Activated CD4-positive, alpha-beta T cell treated with anti-CD3 and anti-CD28 coated beads, Interleukin-2, amount 50 U/mL, for 16 hours (primary cell): Measurements from ENCODE around the gene TRAPPC10.
"Not testable (repeated sequence)": the region's sequence is repeated elsewhere in the genome, so short reads cannot be mapped to it uniquely, and the experiment has no call there.

ENCODE experiments used
- DNase-seq: peaks from one replicate; pipeline ENCODE4 v3.0.0-alpha.2; 2020

The TRAPPC10 gene

DNA sequence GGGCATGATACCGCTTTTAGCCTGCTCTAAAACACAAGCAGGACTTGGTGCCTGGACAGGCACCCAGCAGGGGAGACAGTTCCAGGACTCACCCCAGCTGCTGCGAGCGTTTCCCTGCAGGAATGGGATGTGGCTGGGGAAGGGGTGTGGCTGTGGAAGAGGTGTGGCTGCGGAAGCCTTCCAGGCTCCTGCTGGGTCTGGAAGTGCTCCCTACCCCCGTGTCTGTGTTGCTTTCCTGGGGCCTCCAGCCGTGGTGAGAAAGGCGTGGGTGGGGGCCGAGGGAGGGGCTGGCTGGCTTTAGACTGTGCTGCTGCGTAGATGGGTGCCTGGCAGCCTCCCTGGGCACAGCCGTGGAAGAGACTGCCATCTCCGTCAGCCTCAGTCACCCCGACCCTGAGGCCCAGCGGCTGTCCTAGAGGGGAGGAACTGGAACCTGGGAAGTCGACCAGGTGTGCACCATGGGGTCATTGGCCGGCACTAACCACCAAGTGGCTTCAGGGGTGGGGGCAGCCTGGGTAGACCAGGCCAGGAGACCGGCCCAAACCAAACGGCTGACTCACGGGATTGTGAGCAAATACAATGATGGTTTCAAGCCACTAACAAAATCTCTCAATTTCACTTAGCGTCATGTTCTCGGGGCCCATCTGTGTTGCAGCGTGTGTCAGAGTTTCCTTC is 141.2 kb downstream of the TRAPPC10 start:
- not testable (repeated sequence) for DNase-seq

GRCh38 chr21:44153889-44154228 is 141.8 kb downstream of the TRAPPC10 start:
- DNase-seq: peak; percentile 48

- not testable (repeated sequence) for DNase-seq
Measured at GRCh38 chr21:44154816-44155230, 142.7 kb downstream of the TRAPPC10 start.

DNA sequence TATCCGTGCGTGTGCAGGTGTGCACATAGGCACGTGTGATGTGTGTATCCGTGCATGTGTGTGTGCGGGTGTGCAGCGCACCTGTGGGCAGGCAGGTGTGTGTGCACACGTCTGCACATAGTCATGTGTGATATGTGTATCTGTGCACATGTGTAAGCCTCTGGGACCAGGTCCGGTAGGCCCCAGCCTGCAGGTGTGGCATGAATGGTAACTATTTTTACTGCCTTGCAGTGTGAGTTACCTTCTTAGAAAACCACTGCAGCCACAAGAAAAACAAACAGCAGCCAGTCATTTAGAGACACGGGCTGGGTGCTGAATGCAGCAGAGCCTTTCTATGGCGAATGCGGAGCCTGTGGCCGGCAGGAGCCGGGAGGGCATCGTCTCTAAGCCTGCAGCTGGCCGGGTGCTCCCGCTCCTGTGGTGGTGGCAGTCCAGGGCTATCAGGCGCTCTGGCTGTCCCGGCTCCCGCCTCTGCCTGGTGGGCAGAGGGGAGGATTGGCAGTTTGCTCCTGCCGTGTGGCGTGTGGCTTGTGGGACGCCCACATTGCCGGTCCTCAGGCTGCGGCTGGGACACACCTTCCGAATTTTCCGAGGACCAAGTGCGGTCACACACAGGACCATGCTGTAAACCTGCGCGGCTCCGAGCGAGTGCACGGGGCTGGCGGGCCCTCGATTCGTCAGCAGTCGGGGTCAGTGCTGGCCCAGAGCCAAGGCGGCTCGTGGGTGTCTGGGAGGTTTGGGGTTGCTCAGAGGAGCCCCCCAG is 143.3 kb downstream of the TRAPPC10 start:
- DNase-seq: not testable (repeated sequence)

DNA sequence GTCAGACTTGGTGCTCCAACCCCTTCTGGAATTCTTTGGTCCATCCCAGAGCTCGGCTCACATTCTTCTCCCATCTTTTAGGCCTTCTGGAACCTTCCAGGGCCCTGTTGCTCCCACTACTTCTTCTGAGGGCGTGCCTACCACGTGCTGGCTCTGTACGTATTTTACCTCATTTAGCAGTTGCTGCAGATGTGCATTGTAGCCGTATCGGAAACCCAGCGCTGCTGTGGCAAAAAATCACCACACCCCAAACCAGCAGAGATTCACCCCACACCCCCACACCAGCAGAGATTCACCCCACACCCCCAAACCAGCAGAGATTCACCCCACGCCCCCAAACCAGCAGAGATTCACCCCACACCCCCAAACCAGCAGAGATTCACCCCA is 143.9 kb downstream of the TRAPPC10 start:
- not testable (repeated sequence) for DNase-seq
